HepG2 (cell line): Measurements from ENCODE around the gene SAP25. TPM values are rescaled to one million over a fixed set of nuclear protein-coding genes. Genes with fewer than 3 reads are reported as not detected.

ENCODE experiments used
- ARNT ChIP-seq: fragments of 450-650 bp; IDR thresholded peaks from 2 replicates; pipeline ENCODE4 v1.6.1; 2017
- CAMTA2 ChIP-seq: sonication (generic); formaldehyde crosslinking; IDR thresholded peaks from 2 replicates; pipeline ENCODE4 v1.4.0; 2020; ENCODE audit warnings: mild to moderate bottlenecking, missing genetic modification reagents, borderline replicate concordance
- ETV5 ChIP-seq: IDR thresholded peaks from 2 replicates; pipeline ENCODE4 v1.6.1; 2018; ENCODE audit warnings: missing biosample characterization, missing genetic modification reagents, inconsistent platforms, borderline replicate concordance
- FIP1L1 ChIP-seq: fragments of 200-400 bp; formaldehyde crosslinking; IDR thresholded peaks from 2 replicates; pipeline ENCODE4 v1.6.1; 2018; ENCODE audit warnings: low read depth, mild to moderate bottlenecking, low read length, moderate library complexity, borderline replicate concordance; ENCODE audit not compliant: insufficient read depth
- IKZF4 ChIP-seq: sonication (generic); formaldehyde crosslinking; IDR thresholded peaks from 2 replicates; pipeline ENCODE4 v1.5.1; 2020; ENCODE audit warnings: borderline replicate concordance, mild to moderate bottlenecking, low read depth, missing genetic modification reagents; ENCODE audit errors: not compliant biosample characterization
- ISX ChIP-seq: sonication (generic); formaldehyde crosslinking; conservative IDR thresholded peaks from 2 replicates; pipeline ENCODE4 v1.5.0; 2020; ENCODE audit warnings: missing genetic modification reagents
- MZF1 ChIP-seq: sonication (generic); formaldehyde crosslinking; IDR thresholded peaks from 2 replicates; pipeline ENCODE4 v1.8.1; 2023; ENCODE audit warnings: mild to moderate bottlenecking, missing genetic modification reagents, borderline replicate concordance
- SALL1 ChIP-seq: sonication (generic); formaldehyde crosslinking; IDR thresholded peaks from 2 replicates; pipeline ENCODE4 v1.8.0; 2022; ENCODE audit warnings: mild to moderate bottlenecking, missing genetic modification reagents
- SNAPC4 ChIP-seq: sonication (generic); formaldehyde crosslinking; IDR thresholded peaks from 2 replicates; pipeline ENCODE4 v1.4.0; 2020; ENCODE audit warnings: mild to moderate bottlenecking, missing genetic modification reagents
- SP5 ChIP-seq: IDR thresholded peaks from 2 replicates; pipeline ENCODE4 v1.6.1; 2016; ENCODE audit warnings: low read depth, borderline replicate concordance
- ZBTB34 ChIP-seq: sonication (generic); formaldehyde crosslinking; IDR thresholded peaks from 2 replicates; pipeline ENCODE4 v1.8.0; 2022; ENCODE audit warnings: mild to moderate bottlenecking, missing genetic modification reagents
- ZFY ChIP-seq: sonication (generic); formaldehyde crosslinking; IDR thresholded peaks from 2 replicates; pipeline ENCODE4 v1.4.0; 2020; ENCODE audit warnings: missing genetic modification reagents
- ZNF253 ChIP-seq: sonication (generic); formaldehyde crosslinking; IDR thresholded peaks from 2 replicates; pipeline ENCODE4 v1.8.0; 2022; ENCODE audit warnings: mild to moderate bottlenecking, missing genetic modification reagents, borderline replicate concordance
- ZNF256 ChIP-seq: sonication (generic); formaldehyde crosslinking; conservative IDR thresholded peaks from 2 replicates; pipeline ENCODE4 v1.4.0; 2020; ENCODE audit warnings: missing genetic modification reagents
- polyA plus RNA-seq, 8 experiments: library from polyadenylated mRNA; depleted of rRNA in 3 of 8; stranded (reverse) in 7 of 8; unstranded in 1 of 8; fragments of >200 nt; fragmentation: Illumina TruSeq in 4 of 8; extraction: Trizol in 4 of 8; gene quantifications; 2 replicates each; pipeline versions ENCODE4 v1.2.1 to v1.2.3, GENCODE V29; 2011 to 2016; ENCODE audit warnings: low read depth in 4 of 8, missing spikeins in 1 of 8, mixed read lengths in 1 of 8; ENCODE audit not compliant: insufficient read depth in 1 of 8
- total RNA-seq, 5 experiments: library from RNA; depleted of rRNA; stranded (reverse); fragments of >200 nt; fragmentation: Illumina TruSeq; extraction: Trizol; gene quantifications; 2 replicates each; pipeline ENCODE4 v1.2.3, GENCODE V29; 2016; ENCODE audit warnings: low read depth in 1 of 5
- TF ChIP-seq, protein P1 (sequence below): sonication (generic); formaldehyde crosslinking; IDR thresholded peaks from 2 replicates; pipeline ENCODE4 v1.5.0; 2020; ENCODE audit warnings: missing genetic modification reagents, mild to moderate bottlenecking, borderline replicate concordance
- TF ChIP-seq, protein P2 (sequence below): sonication (generic); formaldehyde crosslinking; IDR thresholded peaks from 2 replicates; pipeline ENCODE4 v1.5.0; 2020; ENCODE audit warnings: missing genetic modification reagents, mild to moderate bottlenecking, borderline replicate concordance
- TF ChIP-seq, protein P3 (sequence below): sonication (generic); formaldehyde crosslinking; IDR thresholded peaks from 2 replicates; pipeline ENCODE4 v1.4.0; 2020; ENCODE audit warnings: mild to moderate bottlenecking, missing genetic modification reagents

The SAP25 gene
- total and polyA plus RNA-seq, 2 of the 13 experiments (the other 11 are each of a cell fraction or from before 2014, with no cell fraction given): 0.15 to 0.20 TPM

DNA sequence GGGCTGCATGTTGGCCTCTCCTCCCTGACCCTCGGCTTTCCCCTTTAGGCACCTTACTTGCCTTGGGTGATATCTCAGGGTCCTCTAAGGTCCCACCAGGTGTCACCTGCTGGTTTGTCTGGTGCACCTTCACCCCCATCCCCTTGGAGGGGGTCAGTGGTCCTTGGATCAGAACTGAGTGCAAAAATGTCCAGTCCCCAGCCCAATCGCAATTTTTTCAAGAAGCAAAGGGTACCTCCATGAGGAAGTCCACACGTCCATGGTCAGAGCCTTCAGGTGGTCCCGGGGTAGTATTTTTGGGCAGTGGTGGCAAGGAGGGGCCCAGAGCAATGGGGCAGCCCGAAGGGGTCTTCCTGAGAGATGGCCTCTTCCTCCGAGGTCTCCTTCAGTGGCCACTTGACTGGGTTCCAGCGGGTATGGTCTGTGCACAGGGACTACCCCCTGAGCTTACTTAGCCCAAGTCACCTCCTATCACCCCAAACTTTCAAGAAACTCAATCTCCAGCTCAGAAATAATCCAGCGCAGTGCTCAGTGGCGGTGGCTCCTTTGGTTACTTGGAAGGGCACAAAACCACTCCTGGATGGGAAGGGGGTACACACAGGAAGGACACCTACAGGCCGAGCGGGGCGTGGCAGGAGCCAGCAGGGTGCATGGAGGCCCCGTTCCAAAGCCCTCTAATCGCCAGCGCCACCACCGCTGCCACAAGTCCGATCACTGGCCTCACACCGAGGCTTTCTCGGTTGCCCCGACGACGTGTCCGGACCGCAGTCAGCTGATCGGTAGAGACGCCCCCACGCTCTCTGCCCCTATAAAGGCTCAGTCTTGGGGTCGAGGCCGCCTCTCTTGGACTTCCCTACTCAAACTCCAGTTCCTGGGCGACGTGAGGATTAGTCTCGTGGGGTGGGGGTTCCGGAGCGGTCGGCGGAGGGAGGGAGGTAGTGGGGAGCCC, 4.5 kb downstream of the SAP25 start (continued):
- TF ChIP-seq SALL1 (CRISPR knock-in tag) (peak; percentile 82), ZNF253 (CRISPR knock-in tag) (peak; percentile 48; the same call in 1 of the 2 replicates), FIP1L1 (peak; percentile 81; the same call in 1 of the 2 replicates), ARNT (no peak), IKZF4 (CRISPR knock-in tag) (no peak), ISX (no peak), CAMTA2 (CRISPR knock-in tag) (no peak), ZNF256 (CRISPR knock-in tag) (no peak), ETV5 (peak; percentile 61; the same call in 1 of the 2 replicates), ZFY (CRISPR knock-in tag) (no peak), MZF1 (CRISPR knock-in tag) (no peak; the same call in 1 of the 2 replicates), ZBTB34 (CRISPR knock-in tag) (peak; percentile 68), SNAPC4 (CRISPR knock-in tag) (no peak), SP5 (no peak; the same call in 1 of the 2 replicates)
- TF ChIP-seq, protein P1, sequence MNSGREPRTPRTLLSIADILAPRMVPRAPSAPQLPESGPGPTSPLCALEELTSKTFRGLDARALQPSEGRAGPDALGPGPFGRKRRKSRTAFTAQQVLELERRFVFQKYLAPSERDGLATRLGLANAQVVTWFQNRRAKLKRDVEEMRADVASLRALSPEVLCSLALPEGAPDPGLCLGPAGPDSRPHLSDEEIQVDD: no peak
- TF ChIP-seq, protein P2, sequence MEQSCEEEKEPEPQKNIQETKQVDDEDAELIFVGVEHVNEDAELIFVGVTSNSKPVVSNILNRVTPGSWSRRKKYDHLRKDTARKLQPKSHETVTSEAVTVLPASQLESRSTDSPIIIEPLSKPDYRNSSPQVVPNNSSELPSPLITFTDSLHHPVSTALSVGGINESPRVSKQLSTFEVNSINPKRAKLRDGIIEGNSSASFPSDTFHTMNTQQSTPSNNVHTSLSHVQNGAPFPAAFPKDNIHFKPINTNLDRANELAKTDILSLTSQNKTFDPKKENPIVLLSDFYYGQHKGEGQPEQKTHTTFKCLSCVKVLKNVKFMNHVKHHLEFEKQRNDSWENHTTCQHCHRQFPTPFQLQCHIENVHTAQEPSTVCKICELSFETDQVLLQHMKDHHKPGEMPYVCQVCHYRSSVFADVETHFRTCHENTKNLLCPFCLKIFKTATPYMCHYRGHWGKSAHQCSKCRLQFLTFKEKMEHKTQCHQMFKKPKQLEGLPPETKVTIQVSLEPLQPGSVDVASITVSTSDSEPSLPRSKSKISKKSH (CRISPR knock-in tag): no peak
- TF ChIP-seq, protein P3, sequence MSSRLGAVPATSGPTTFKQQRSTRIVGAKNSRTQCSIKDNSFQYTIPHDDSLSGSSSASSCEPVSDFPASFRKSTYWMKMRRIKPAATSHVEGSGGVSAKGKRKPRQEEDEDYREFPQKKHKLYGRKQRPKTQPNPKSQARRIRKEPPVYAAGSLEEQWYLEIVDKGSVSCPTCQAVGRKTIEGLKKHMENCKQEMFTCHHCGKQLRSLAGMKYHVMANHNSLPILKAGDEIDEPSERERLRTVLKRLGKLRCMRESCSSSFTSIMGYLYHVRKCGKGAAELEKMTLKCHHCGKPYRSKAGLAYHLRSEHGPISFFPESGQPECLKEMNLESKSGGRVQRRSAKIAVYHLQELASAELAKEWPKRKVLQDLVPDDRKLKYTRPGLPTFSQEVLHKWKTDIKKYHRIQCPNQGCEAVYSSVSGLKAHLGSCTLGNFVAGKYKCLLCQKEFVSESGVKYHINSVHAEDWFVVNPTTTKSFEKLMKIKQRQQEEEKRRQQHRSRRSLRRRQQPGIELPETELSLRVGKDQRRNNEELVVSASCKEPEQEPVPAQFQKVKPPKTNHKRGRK (CRISPR knock-in tag): peak; percentile 72; the same call in 1 of the 2 replicates
